Inflammatory macrophage treated with lipopolysaccharide for 4 hours (primary cell): ENCODE results near the gene SPAG4.

ENCODE experiments used
- DNase-seq: peaks from one replicate; pipeline ENCODE4 v3.0.0-alpha.2; 2020

SPAG4 gene, protein sequence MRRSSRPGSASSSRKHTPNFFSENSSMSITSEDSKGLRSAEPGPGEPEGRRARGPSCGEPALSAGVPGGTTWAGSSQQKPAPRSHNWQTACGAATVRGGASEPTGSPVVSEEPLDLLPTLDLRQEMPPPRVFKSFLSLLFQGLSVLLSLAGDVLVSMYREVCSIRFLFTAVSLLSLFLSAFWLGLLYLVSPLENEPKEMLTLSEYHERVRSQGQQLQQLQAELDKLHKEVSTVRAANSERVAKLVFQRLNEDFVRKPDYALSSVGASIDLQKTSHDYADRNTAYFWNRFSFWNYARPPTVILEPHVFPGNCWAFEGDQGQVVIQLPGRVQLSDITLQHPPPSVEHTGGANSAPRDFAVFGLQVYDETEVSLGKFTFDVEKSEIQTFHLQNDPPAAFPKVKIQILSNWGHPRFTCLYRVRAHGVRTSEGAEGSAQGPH

DNA sequence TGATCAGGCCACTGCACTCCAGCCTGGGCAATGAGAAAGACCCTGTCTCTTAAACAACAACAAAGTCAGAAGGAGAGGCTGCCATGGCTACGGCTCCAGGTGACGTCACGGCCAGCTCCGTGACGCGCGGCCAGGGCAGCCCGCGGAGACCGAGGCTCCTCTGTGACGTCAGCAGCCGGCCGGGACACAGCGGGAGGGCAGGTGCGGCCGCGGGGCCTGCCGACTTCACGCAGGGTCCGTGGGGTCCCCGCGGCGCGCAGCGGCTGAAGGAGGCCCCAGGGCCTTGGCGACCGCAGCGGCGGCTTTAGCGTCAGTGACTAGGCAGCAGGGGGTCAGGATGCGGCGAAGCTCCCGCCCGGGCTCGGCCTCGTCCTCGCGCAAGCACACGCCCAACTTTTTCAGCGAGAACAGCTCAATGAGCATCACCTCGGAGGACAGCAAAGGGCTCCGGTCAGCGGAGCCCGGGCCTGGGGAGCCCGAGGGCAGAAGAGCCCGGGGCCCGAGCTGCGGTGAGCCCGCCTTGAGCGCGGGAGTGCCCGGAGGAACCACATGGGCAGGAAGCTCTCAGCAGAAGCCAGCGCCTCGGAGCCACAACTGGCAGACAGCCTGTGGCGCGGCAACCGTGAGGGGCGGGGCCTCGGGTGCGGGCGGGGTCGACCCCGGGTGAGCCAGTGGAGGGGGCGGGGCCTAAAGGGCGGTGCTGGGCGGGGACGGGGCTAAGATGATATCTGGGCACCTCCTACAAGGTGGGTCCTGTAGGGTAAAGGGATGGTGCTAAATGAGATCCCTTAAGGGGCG lies at the start of gene SPAG4:
Gene SPAG4 (plus strand): TSS at position 163 of the 798 bp plus-strand sequence. CDS start 175 bp downstream, at position 338.
- DNase-seq, result peak; percentile 100

DNA sequence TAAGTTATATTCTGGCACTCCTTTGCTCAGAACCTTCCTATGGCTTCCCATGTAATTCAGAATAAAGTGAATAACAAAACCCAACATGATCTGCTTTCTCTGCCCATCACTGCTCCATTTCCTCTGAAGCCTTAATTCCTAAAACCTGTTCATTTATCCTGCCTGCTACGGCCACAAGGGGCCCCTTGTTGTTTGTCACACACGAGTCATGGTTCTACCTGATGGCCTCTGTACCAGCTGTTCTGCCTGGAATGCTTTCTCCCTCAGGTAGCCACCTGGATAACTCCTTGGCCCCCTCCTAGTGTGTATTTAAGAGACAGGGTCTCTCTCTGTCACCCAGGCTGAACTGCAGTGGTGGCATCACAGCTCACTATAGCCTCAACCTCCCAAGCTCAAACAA lies 47.0 kb upstream of the SPAG4 start:
- no peak for DNase-seq

DNA sequence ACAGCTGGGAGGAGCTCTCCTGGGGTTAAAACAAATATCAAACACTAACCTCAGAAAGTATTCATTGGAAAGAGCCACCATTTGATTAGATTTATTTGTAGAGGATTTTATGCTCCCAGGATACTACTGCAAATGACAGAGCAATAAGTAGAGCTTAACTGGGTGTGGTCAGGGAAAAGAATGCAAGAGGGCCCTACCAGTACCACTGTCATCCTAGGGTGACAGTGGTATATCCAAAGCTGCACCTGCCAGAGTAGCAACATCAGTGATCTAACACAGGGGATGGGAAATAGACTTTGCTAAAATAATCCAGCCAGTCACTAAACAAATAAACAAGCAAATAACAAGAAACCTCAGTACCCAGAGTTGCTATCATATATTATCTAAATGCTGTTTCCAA lies 44.1 kb upstream of the SPAG4 start:
- no peak for DNase-seq

DNA sequence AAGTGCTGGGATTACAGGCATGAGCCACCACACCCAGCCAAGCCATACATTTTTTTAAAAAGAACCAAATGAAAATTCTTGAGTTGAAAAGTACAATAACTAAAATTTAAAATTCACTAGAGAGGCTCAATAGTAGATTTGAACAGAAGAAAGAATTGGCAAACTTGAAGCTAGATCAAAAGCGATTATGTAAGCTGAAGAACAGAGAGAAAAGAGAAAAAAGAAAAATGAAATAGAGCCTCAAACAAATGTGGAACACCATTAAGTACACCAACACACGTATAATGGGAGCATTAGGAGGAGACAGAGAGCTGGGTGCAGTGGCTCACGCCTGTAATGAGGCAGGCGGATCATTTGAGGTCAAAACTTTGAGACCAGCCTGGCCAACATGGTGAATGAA lies 42.8 kb upstream of the SPAG4 start:
- DNase-seq, result no peak

DNA sequence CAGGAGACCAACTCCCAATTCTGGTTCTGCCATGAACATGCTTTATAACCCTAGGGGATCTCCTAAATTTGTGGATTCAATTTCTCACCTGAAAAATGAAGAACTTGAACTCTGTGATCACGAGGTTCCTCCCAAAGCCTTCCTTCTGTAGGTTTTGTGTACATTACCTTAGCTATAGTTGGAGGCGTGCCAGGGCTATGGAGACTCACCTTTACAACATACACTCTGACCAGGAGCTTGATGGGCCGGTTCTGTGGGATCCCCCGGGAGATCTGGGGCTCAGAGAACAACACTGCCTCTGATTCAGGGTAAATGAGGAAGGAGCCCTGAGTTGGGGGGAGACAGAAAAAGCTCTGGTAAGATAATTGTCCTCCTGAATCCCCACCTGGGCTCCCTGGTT lies 39.7 kb upstream of the SPAG4 start:
- DNase-seq, result no peak

DNA sequence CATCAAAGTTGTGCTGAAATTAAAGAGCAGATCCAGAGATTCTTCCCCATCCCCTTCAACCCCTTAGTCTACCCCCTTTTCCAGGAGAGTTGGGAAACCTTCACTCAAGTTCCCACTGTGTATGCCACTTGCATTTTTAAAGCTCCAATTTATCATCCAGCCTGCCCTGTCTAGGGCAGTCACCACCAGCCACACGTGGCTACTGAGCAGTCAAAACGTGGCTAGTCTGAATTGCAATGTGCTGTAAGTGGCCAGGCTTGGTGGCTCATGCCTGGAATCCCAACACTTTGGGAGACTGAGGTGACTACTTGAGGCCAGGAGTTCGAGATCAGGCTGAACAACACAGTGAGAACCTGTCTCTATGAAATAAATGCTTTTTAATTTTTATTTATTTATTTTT lies 38.8 kb upstream of the SPAG4 start:
- no peak for DNase-seq

DNA sequence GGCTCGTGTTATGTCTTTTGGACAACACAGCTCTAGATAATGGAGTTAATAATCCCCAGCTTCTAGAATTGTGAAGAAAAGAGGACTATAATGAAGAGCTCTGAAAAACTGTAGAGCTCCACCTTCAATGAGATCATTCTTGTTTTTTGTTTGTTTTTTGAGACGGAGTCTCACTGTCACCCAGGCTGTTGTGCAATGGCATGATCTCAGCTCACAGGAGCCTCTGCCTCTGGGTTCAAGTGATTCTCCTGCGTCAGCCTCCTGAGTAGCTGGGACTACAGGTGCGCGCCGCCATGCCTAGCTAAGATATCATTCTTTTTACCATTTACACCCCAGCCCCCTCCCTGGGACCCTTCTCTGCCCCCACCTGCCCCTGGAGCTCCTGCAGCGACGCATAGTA lies 37.2 kb upstream of the SPAG4 start:
- no peak for DNase-seq

DNA sequence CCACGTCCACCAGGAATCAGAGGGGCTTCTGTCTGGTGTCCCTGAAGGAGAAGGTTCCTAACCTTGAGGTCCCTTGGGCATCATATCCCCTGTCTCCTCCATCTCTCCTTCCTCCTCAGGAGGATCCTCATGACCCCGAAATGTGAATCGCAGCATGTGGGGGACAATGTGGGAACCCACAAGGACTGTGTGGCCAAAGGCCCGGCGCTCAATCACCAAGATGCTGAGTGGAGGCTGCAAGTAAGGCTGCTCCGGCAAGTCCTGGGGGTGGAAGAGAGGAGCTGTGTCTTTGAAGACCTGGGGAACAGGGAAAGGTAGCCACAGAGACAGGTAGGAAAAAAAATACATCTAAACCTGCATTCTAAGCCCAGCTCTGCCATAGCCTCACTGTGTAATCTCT lies 36.4 kb upstream of the SPAG4 start:
- DNase-seq, result no peak

DNA sequence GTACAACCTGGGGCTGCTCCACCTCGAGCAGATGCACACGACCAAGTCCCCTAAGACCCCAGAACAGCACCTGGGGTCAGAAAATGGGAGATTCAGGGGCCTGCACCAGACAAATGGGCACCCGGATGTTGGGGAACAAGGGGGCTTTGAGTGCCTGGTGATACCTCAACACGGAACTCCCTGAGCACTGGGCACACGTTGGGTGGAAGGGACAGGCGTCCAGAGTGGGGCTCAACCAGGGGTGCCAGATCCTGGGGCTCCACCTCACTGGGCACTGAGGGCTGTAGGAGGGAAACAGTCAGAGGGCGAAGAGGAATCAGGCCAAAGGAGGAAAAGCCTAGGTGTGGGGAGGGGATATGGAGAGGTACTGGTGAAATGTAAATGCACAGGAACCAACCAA lies 33.5 kb upstream of the SPAG4 start:
- no peak for DNase-seq

DNA sequence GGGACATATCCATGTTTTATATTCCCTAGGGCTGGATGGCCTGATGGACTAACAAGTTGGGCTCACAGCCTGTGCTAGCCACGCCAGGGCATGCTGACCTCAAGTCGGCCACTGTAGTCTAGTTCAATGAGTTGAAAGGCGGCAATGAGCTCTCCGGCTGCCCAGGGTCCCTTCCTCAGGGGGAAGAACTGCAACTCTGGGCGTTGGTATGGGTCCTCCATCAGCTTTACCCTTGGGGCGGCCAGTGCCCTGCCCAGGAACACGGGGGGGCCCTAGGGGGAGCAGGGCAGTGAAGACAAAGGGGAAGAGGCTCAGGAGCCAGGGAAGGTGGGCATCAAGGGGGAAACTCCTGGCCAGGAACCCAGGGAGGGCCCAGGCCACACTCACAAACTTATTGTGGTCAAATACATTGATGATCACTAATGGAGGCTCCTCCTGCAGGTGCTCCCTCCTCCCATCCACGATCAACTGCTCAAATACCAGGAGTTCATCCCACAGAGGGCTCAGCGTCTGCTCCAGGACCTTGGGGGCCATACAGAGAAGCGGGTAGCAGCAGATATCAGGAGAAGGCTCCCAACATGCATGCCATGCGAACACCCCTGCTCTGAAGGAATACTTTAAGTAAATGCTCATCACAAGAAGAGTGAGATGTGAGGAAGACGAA lies 32.8 kb upstream of the SPAG4 start:
- DNase-seq, result no peak

DNA sequence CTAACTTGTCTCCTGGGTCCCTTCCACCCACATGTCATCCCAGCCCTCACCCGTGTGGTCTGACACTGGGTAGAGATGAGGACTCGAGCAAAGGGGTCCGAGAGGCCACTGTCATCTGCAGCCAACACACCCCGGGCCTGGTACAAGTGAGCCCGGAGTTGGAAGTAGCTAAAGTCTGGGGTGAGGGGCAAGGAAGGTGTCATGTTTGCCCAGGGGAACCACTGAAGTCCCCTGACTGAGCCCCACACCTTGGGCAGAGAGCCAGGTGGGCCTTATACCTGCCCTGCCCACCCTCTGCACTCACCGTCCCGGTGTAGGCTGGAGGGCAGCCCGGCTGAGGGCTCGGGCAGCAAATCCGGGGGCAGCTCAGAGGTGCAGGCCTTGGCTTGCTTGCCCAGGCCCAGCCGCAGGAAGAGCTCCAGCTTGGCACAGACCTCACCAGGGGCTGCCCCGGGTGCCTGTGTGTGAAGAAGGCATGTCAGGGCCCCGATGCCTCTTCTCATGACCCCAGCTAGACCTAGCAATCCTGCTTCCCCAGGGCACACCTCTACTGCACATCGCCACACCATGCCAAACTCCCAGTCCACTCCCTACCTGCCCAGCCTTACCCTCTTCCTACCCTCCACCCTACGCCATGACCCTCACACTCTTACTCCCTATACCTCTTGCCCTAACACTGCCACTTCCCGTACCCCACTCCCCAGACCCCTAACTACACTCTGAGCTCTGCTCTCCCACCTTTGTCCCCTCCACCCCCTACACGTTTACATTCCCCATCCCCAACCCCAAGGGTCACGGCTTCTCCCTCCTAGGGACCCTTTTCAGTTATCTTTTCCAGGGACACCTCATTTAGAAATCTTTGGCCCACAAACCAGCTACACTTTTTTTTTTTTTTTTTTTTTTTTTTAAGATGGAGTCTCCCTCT lies 31.7 kb upstream of the SPAG4 start:
- DNase-seq, result no peak

DNA sequence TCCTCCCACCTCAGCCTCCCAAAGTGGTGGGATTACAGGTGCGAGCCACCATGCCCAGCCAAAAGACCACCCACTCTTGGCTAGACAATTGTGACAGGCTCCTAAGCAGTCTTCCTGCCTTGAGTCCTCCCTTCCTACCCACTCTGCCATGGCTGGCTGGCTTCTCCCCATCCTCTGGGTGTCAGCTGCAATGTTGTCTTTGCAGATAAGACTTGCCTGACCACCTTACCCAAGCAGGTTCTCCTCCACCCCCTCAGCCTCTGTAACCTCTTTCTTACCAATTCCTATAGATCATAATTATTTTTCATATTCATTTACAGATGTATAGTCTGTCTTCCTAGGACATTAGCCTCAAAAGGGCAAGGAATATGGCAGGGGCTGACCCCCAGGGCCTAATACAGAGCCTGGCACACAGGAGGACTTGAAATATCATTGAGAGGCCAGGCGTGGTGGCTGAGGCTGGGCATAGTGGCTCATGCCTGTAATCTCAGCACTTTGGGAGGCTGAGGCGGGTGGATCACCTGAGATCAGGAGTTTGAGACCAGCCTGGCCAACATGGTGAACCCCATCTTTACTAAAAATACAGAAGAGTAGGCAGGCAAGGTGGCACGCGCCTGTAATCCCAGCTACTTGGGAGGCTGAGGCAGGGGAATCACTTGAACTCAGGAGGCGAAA lies 28.7 kb upstream of the SPAG4 start:
- DNase-seq, result no peak

DNA sequence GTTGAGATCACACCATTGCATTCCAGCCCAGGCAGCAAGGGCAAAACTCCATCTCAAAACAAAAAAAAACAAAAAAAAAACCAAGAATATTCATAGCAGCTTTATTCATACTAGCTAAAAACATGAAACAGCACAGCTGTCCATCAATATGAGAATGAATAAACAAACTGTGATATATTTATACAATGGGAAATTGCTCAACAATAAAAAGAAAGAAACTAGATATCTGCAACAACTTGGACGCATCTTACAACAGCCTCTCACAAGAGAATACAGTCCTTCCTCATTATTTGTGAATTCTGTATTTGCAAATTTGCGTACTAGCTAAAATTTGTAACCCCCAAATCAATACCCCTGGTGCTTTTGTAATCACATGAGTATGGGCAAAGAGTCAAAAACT lies 28.2 kb upstream of the SPAG4 start:
- peak; percentile 6 for DNase-seq

DNA sequence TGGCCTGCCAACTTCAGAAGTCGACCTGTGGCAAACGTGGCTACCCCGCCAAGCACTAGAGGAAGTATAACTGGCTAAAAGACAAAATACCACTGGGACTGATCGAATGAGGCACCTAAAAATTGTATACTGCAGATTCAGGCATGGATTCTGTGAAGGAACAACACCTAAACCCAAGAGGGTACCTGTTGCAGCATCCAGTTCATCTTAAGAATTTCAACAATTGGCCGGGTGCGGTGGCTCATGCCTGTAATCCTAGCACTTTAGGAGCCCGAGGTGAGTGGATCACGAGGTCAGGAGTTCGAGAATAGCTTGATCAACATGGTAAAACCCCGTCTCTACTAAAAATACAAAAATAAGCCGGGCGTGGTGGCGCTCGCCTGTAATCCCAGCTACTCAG lies 27.2 kb upstream of the SPAG4 start:
- no peak for DNase-seq

DNA sequence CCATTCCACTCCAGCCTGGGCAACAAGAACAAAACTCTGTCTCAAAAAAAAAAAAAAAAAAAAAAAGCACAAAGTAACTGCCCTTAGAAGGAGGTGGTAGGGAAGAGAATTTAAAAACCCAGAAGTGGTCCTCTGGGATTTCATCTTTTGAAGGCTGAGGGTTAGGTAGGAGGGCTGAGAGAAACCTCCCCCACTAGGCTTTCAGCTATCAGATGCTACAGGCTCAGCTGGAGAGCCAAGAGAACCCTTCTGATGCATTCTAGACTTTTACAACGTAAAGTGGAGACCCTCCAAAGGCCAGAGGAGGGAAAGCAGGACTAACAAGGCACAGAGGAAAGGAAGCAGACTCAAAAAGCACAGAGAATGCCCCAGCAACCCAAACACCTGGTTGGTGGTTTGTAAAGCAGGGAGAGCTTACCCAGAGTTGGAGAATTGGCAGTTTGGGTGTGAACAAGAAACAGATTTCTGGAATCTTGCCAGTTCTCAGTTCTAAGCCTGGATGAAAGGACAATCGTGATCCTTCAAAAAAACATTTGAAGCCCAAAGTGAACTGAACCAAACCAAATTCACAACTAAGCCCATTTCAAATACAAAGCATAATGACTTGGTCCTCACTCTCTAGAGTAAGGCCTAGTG lies 23.2 kb upstream of the SPAG4 start:
- no peak for DNase-seq

DNA sequence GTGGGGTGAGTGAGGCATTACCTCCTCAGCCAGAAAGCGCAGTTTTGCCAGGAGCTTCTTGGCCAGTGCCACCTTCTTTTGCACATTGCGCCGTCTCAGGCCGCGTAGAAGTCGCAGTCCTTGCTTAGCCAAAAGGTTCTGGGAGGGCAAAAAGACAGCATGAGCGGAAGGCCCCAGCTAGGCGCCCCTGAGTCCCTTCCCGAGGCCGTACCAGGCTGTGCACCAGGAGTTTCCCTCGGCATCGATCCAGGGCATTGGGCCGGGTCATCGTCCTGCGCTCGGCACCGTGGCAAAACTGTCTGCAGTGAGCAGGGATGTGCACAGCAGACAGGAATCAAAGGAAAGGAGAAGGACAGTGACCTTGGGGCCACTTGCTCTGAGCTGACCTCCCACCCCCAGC lies 20.2 kb upstream of the SPAG4 start:
- no peak for DNase-seq

DNA sequence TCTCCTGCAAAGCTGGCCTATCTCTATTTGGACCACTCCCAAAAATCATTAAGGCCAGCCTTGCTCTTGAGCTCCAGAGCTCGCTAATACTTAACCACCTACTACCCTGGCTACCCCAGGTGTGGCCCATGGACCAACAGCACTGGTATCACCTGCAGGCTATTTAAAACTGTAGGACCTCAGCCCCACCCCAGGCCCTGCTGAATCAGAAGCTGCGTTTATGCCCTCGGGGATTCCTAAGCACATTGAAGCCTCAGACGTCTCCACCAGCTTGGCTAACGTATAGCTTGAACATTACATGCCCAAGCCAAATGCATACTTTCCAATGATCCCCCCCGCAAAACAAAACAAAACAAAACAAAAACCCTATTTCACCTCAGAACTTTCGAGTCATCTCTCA lies 19.7 kb upstream of the SPAG4 start:
- no peak for DNase-seq

DNA sequence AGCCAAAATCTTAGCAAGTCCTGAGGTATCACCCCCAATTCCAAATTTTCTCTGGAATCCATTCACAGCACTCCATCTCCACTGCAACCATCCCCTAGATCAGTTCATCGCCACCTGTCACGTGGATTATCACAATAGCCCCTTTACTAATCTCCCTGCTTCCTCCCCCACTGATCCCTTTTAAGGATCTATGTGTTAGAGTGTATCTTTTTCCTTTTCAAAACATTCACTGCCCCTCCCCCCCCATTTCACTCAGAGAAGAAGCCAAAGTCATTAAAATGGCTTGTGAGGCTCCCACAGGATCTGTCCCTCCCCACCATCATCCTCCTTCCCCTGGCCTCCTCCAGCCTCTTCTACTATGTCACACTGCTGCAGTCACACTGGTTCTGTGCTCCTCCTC lies 18.4 kb upstream of the SPAG4 start:
- no peak for DNase-seq

DNA sequence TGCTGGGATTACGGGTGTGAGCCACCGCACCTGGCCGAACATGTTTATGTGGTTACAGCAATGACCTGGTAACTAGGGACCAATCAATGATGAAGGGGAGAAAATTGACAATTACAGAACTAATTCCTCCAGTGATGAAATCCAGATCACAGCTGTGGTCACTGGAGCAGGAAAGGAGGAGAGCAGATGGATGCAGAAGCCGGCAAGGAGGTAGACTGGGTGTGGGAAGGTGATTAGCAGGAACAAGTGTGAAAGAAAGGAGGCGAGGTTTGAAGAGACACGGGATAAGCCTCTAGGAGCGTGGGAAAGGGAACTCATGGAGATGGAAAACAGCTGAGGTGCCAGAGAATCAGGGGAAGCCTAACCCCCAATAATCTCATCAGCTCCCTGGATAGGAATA lies 17.2 kb upstream of the SPAG4 start:
- DNase-seq, result no peak

DNA sequence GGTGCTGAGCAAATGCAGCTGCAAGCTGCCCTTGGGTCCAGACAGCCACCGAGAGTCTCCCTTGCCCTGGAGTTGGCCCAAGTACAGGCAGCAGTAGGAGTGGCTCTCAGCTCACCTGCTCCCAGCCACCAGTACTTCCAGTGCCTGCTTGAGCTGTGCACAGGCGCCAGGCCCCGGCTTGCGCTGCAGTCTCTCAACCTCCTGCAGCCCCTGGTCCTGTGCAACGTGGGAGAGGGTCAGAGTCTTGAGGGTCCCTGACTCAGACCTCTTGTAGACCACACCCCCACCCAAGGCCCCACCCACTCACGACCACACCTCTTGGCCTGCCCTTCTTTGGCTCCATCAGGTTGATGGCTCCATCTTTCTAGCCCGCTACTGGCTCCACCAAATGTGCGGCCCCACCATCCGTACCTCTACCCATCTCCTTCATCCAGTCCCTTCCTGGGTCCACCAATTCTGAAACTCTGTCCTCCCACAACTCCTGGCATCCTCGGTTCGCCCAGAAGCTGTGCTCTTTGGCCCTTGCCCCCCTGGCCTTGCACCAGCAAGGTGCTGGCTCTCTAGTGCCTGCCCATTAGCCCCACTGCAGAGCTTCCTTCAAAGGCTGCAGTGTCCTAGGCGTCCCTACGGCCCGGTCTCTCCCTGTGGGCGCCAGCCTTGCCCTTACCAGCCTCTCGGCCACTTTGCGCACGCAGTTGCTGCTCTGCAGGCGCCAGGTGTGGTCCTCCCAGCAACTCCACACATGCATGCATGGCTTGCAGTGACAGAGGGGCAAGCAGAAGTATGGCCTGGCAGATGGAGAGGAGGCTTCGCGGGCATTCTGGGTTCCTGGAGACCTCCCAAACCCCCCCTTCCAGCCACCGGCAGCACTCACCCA lies 16.5 kb upstream of the SPAG4 start:
- no peak for DNase-seq

DNA sequence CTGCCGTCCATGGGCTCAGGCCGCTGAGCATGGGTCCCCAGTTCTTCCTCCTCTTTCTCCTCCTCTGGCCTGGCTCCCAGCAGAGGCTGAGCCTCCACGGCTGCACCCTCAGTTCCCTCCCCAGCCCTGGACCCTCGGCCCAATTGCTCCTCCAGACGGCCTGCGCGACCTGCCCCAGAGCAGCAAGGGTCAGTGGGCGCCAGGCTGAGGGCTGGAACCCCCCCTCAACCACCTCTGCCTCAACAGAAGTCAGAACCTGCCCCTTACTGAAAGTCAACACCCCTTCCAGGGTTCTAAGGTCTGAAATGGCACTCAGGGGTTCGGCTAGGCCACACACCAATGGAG lies 15.9 kb upstream of the SPAG4 start:
- DNase-seq, result no peak
